ENCODE results near the gene BPGM.

Gene BPGM

GRCh38 chr7:134704827-134705226, 58.2 kb downstream of the BPGM start:
- DNase-seq (ENCODE audit: low spot score), result no peak
- no peak for TF ChIP-seq CTCF (IDR thresholded peaks at IDR 0.05; ENCODE audit: borderline replicate concordance, control extremely low read depth, extremely low read depth, insufficient read depth, missing control alignments)
- in situ Hi-C loops (cut with MboI; ENCODE audit: low sequenced_read_pairs, unreplicated experiment), result no loop called here

GRCh38 chr7:134705716-134706115, 59.1 kb downstream of the BPGM start:
- in situ Hi-C loops (cut with MboI; ENCODE audit: low sequenced_read_pairs, unreplicated experiment), result no loop called here
- no peak for DNase-seq (ENCODE audit: low spot score)
- TF ChIP-seq CTCF (IDR thresholded peaks at IDR 0.05; ENCODE audit: borderline replicate concordance, control extremely low read depth, extremely low read depth, insufficient read depth, missing control alignments), result no peak

- TF ChIP-seq CTCF (IDR thresholded peaks at IDR 0.05; ENCODE audit: borderline replicate concordance, control extremely low read depth, extremely low read depth, insufficient read depth, missing control alignments), result no peak
- DNase-seq (ENCODE audit: low spot score), result no peak
- in situ Hi-C loops (cut with MboI; ENCODE audit: low sequenced_read_pairs, unreplicated experiment), result no loop called here
Observed at GRCh38 chr7:134706468-134706867, 59.8 kb downstream of the BPGM start.

- TF ChIP-seq CTCF (IDR thresholded peaks at IDR 0.05; ENCODE audit: borderline replicate concordance, control extremely low read depth, extremely low read depth, insufficient read depth, missing control alignments), result no peak
- no peak for DNase-seq (ENCODE audit: low spot score)
- in situ Hi-C loops (cut with MboI; ENCODE audit: low sequenced_read_pairs, unreplicated experiment), result no loop called here
Observed at GRCh38 chr7:134707663-134708378, 61.2 kb downstream of the BPGM start.

GRCh38 chr7:134708692-134709091, 62.0 kb downstream of the BPGM start:
- in situ Hi-C loops (cut with MboI; ENCODE audit: low sequenced_read_pairs, unreplicated experiment), result no loop called here
- no peak for TF ChIP-seq CTCF (IDR thresholded peaks at IDR 0.05; ENCODE audit: borderline replicate concordance, control extremely low read depth, extremely low read depth, insufficient read depth, missing control alignments)
- no peak for DNase-seq (ENCODE audit: low spot score)

GRCh38 chr7:134709197-134709596, 62.5 kb downstream of the BPGM start:
- DNase-seq (ENCODE audit: low spot score), result no peak
- in situ Hi-C loops (cut with MboI; ENCODE audit: low sequenced_read_pairs, unreplicated experiment), result no loop called here
- TF ChIP-seq CTCF (IDR thresholded peaks at IDR 0.05; ENCODE audit: borderline replicate concordance, control extremely low read depth, extremely low read depth, insufficient read depth, missing control alignments), result no peak
